GM10847 (cell line): Measurements from ENCODE around the gene DMD.

Experiments
- POLR2A ChIP-seq: IDR thresholded peaks from 2 replicates; pipeline ENCODE4 v1.6.1; 2011; ENCODE audit not compliant: insufficient read length; ENCODE audit errors: extremely low read depth

Gene DMD

DNA sequence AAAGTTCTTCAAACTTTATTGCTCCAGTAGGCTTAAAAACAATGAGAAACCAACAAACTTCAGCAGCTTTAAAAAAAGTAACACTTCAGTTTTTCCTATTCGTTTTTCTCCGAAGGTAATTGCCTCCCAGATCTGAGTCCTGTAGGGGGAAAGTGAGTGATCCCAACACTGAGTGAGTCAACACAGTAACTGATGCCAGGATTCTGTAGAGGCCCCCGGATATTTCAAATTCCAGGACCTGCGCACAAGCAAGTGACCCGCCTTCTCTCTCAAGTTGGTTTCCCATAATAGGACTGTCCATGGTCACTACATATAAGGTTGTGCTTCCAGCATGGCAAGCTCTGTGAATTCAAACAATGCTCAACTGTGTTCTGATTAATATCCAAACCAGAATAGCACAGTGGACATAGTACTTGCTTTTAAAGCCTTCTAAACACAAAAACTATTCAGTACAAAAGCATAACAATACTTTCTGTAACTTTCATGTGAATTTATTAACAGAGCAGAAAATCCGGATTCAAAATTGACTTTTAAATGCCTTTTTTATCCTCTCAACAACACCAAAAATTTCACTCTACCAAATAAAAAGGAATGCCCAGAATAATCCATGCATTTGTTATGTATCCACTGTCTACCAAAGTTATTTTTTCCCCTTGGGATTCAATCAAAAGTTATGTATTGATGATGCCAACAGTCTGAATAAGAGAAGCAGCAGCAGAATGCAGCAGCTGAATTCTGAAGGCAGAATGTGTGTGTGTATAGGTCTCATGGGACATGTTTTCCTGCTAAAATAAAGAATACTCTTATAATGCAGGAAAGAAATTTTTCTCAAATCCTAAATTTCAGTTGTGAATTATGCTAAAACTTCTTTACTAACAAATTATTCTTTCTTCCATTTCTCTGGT lies at the start of gene DMD:
Gene DMD, minus strand, starts transcription at position 194 of the 905 bp plus-strand sequence. CDS start 237 bp downstream, outside the sequence.
- no peak for TF ChIP-seq POLR2A

- no peak for TF ChIP-seq POLR2A
Observed at GRCh38 chrX:33252306-33252825, 41.0 kb upstream of the DMD start.

DNA sequence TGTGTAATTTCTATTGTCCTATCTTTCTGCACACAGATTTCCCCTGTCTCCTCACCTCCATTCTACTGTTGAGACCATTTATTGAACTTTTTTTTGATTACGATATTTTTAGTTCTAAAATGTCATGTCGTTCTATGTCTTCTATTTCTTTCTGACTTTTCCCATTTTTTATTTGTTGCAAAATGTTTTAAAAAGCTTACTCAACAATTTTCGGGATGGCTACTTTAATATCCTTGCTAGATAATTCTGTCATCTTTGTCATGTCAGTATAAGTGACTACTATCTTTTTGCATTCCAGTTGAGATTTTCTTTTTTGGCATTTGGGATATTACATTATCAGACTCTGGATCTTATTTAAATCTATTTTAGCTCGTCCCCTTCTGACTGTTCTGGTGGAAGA lies 7.5 kb upstream of the DMD start:
- TF ChIP-seq POLR2A, result no peak

DNA sequence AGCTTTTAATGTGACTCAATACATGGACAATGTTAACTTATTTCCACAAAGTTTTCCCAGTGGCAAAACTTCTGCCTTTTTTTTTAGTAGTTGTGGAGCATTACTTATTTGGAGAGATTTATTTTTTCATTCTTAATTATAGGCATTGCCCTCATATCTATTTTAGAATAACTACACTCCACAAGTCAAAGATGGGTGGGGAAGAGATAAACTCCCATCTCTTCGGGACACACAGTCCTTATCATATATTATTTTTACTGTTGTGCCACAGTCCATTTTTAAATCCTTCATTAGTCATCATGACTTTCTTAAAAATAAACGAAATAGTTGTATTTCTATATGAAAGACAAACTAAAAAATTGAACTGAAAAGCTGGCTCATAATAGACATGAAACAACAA lies 1.2 kb downstream of the DMD start:
- TF ChIP-seq POLR2A, result no peak

DNA sequence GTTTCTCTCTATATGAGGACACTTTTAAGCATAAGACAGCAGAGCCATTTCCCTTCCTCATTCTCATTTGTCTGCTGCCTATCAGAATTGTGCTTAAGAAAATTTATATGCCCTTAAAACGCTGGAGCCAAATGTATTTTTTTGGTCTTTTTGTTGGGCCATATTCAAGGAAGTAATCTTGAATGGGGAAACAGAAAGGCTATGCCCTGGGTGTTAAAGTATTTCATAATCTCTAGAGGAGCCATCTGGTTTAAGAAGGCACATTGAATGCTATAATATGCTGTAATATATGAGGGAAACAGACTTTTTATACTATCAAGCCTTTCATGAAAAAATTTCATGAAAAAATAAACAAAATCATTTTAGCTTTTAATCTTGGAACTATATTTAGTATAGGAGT lies 4.3 kb downstream of the DMD start:
- TF ChIP-seq POLR2A, result no peak

- no peak for TF ChIP-seq POLR2A
Observed at GRCh38 chrX:33205321-33205720, 6.0 kb downstream of the DMD start.

GRCh38 chrX:33204889-33205288 lies 6.5 kb downstream of the DMD start:
- TF ChIP-seq POLR2A, result no peak

DNA sequence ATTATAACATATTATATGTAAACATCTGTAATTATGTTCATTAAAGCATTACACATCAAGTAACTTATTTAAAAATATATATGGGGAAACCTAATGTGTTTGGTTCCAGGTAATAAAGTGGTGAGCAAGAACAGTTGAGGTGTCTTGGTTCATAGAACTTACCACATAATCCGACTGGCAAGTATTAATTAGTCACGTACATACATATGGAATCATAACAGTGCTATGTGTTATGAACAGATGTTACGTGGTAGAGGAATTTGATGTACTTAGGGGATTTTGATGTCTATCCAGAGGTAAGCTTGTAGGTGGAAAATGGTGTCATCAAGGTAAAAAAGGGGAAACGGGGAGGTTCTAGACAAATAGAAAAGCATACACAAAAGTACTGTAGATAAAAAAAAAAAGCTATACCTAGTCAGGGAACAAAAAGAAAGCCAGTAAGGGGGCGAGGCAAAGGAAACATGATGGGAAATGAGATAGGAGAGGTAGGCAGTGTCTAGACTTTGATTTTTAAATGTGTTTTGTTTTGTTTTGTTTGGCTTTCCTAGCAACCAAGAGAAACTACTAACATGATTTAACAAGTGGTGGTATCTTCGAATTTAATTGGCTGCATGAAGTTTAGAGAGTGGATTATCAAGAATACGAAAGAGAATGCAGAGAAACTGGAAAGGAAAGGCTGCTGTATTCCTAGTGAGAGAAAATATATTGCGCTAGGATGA lies 12.6 kb downstream of the DMD start:
- no peak for TF ChIP-seq POLR2A

DNA sequence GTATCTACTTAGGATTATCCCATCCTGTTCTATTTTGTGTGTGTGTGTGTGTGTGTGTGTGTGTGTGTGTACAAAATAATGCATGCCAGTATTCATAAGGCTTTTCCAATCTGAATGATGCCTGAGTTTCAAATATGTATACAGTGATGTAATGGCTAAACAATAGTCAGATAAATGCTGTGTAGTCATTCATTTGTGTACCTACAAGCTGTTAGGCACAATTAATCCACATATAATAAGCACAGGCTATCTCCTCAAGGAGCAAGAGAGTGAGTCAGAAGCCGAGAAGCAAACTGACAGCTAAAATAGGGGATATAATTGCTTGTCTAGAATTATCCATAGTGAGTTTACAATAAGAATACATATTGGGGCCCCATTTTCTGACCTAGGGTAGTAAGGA lies 15.7 kb downstream of the DMD start:
- TF ChIP-seq POLR2A, result no peak

- no peak for TF ChIP-seq POLR2A
Observed at GRCh38 chrX:33194876-33195433, 16.4 kb downstream of the DMD start.

DNA sequence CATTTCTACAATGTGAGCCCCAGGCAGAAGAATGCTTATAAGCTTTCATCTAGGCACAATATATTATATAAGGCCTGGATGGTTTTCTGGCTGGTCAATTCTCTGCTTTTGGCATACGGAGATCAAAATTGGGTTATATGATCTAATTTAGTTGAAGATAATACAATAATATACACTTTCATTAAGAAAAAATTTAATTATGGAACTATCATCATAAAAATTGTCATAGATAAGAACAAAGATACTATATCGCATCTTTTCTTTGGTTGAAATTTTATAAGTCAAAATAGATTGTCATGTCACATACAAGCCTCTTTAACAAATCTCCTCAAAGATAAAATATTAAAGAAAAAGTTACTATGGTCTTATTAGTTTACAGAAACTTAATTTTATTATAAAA lies 17.1 kb downstream of the DMD start:
- TF ChIP-seq POLR2A, result no peak

DNA sequence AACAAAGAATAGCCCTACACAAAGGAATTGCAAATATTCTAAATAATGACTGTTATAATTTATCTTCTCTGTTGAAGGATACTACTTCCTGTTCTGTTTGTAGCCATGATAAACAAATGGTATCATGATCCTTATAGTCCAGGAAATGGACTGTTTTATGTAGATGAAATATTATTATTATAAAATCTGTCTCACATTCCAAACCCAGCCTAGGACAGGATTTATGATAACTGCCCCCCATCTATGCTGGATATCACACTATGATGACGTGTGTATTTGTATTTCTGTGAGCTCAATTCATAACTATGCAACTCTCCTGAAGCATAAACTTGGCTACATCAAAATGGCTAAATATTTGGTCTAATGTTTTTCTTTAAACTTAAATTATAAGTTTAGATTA lies 21.3 kb downstream of the DMD start:
- no peak for TF ChIP-seq POLR2A

GRCh38 chrX:33188881-33189280 lies 22.5 kb downstream of the DMD start:
- TF ChIP-seq POLR2A, result no peak

GRCh38 chrX:33188286-33188685 lies 23.1 kb downstream of the DMD start:
- TF ChIP-seq POLR2A, result no peak

DNA sequence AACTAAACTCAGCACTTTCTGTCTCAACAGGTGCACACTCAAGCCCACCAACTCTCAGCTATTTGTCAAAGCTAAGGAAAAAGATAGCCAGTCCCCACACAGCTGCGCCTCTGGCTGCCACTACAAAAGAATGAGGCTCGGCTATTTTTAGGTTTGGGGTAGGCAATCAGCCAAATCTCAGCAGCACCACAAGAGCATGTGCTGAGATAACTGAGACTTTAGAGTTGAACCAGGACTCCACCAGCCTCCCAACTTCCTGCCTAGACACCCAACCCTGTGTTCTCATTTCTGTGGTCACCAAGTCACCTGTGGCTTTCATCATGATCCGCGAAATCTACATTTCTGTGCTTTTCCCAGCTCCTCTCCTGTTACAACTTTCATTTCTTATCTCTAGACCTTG lies 28.0 kb downstream of the DMD start:
- TF ChIP-seq POLR2A, result no peak

DNA sequence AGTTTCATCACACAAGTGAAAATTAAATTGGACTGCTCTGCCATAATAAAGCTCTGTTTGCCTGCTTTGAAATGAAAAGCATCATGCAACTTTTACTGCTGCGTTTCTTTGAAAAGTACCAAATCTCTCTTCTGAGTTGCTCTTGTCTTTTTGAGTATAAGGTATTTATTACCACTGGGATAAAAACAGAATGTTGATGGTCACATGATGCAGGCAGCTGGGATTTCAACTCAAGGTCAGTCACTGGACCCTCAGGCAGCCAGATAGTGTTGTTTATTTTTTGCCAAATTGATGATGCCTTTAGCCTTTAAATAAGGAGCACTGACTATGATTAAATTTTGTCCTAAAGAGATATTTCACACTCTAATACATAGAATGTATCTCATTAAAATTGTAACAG lies 32.7 kb downstream of the DMD start:
- no peak for TF ChIP-seq POLR2A
